Kidney epithelial cell (primary cell): ENCODE results near the gene MATN1. TPM values are rescaled to one million over a fixed set of nuclear protein-coding genes. Genes with fewer than 3 reads are reported as not detected.
"Not testable (repeated sequence)": the region's sequence is repeated elsewhere in the genome, so short reads cannot be mapped to it uniquely, and the experiment has no call there.

Experiments
- DNase-seq: peaks from one replicate; pipeline ENCODE4 v3.0.0-alpha.2; 2010; ENCODE audit warnings: low read depth
- H3K27me3 ChIP-seq: 2 replicates; pipeline ENCODE4 v1.6.0; 2011; ENCODE audit warnings: low read length; ENCODE audit not compliant: control insufficient read depth, insufficient read depth
- H3K36me3 ChIP-seq: 2 replicates; pipeline ENCODE4 v1.5.1; 2011; ENCODE audit warnings: low read length; ENCODE audit not compliant: control insufficient read depth, insufficient read depth
- H3K4me3 ChIP-seq: 2 replicates; pipeline ENCODE4 v1.5.1; 2011; ENCODE audit warnings: low read depth, mild to moderate bottlenecking, control low read depth, low read length
- total RNA-seq: library from RNA; depleted of rRNA; stranded (reverse); fragments of >200 nt; gene quantifications from 2 replicates; pipeline ENCODE4 v1.2.3, GENCODE V29; 2015
- TF ChIP-seq, protein P1 (sequence below): IDR thresholded peaks from 2 replicates; pipeline ENCODE4 v1.5.1; 2011; ENCODE audit warnings: mild to moderate bottlenecking, moderate library complexity, low read length, control low read depth, inconsistent platforms; ENCODE audit not compliant: insufficient read depth, poor library complexity, severe bottlenecking

MATN1 gene, protein sequence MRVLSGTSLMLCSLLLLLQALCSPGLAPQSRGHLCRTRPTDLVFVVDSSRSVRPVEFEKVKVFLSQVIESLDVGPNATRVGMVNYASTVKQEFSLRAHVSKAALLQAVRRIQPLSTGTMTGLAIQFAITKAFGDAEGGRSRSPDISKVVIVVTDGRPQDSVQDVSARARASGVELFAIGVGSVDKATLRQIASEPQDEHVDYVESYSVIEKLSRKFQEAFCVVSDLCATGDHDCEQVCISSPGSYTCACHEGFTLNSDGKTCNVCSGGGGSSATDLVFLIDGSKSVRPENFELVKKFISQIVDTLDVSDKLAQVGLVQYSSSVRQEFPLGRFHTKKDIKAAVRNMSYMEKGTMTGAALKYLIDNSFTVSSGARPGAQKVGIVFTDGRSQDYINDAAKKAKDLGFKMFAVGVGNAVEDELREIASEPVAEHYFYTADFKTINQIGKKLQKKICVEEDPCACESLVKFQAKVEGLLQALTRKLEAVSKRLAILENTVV
- total RNA-seq, result 0.04 TPM in 1 of 2 replicates, not detected in the other

DNA sequence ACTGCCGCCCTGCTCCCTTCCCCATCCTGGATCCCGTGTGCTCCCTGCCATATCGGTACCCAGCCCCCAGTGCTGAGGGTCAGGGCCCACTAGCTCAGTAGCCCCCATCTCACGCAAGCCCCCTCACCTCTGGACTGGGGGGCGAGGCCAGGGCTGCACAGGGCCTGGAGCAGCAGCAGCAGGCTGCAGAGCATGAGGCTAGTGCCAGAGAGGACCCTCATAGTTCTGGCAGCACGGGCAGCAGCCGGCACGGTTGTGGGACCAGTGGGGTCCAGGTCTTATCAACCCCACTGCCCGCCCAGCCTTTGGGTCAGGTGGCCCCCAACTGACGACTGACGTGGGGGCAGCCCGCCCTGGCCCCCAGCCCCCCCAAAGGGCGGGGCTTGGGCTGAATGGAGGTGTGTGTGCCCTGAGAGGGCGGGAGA is at the start of gene MATN1:
Gene MATN1, minus strand, starts transcription at position 255 of the 425 bp plus-strand sequence. Its CDS starts 34 bp downstream, at position 221.
- TF ChIP-seq, protein P1, sequence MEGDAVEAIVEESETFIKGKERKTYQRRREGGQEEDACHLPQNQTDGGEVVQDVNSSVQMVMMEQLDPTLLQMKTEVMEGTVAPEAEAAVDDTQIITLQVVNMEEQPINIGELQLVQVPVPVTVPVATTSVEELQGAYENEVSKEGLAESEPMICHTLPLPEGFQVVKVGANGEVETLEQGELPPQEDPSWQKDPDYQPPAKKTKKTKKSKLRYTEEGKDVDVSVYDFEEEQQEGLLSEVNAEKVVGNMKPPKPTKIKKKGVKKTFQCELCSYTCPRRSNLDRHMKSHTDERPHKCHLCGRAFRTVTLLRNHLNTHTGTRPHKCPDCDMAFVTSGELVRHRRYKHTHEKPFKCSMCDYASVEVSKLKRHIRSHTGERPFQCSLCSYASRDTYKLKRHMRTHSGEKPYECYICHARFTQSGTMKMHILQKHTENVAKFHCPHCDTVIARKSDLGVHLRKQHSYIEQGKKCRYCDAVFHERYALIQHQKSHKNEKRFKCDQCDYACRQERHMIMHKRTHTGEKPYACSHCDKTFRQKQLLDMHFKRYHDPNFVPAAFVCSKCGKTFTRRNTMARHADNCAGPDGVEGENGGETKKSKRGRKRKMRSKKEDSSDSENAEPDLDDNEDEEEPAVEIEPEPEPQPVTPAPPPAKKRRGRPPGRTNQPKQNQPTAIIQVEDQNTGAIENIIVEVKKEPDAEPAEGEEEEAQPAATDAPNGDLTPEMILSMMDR, result no peak
- DNase-seq, result no peak
- H3K4me3 ChIP-seq, result no peak within 1 kb of the TSS
- H3K36me3 ChIP-seq, result no peaks in the 10 kb centered on the region
- H3K27me3 ChIP-seq, result no peaks in the 10 kb centered on the region

DNA sequence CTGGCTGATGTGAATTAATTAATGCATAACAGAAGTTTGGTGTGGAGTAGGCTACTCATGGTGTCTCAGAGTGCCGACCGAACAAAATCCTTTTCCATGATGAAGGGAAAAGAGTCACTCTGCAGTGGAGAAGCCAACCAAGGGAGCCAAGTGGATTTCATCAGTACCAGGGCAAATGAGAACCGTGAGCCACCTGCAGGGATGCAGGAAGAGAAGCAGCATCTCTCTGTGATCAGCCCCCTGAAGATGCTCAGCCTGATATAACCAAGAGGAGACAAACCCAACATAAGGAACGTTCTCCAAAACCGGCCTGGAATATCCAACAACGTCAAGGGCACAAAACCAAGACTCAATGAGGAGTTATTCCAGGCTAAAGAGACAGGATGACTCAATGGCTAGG is 47.6 kb upstream of the MATN1 start:
- Histone ChIP-seq H3K36me3 (no peaks in the 10 kb centered on the region), H3K27me3 (no peaks in the 10 kb centered on the region), H3K4me3 (no peak overlapping the region)
- TF ChIP-seq, protein P1, result no peak
- DNase-seq, result no peak

DNA sequence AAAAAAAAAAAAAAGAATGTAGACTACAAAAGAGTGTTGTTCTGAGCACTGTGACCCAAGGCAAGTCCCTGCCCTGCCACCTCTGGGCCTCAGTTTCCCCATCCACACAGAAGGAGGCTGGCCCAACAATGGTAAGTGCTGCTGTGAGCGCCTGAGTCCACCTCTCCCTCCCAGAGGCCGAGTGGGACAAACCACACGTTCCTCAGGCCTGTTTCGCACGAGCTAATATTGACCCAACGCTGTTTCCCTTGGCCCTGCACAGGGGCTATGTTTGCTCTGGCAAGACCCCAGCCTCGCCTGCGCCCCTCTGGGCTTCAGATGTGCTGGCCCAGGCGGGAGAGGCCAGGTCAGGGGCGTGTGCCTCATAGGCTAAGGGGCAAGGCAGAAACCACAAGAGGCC is 46.8 kb upstream of the MATN1 start:
- no peak for DNase-seq
- TF ChIP-seq, protein P1, result no peak
- no peaks in the 10 kb centered on the region for H3K36me3 ChIP-seq
- no peak overlapping the region for H3K4me3 ChIP-seq
- no peaks in the 10 kb centered on the region for H3K27me3 ChIP-seq

DNA sequence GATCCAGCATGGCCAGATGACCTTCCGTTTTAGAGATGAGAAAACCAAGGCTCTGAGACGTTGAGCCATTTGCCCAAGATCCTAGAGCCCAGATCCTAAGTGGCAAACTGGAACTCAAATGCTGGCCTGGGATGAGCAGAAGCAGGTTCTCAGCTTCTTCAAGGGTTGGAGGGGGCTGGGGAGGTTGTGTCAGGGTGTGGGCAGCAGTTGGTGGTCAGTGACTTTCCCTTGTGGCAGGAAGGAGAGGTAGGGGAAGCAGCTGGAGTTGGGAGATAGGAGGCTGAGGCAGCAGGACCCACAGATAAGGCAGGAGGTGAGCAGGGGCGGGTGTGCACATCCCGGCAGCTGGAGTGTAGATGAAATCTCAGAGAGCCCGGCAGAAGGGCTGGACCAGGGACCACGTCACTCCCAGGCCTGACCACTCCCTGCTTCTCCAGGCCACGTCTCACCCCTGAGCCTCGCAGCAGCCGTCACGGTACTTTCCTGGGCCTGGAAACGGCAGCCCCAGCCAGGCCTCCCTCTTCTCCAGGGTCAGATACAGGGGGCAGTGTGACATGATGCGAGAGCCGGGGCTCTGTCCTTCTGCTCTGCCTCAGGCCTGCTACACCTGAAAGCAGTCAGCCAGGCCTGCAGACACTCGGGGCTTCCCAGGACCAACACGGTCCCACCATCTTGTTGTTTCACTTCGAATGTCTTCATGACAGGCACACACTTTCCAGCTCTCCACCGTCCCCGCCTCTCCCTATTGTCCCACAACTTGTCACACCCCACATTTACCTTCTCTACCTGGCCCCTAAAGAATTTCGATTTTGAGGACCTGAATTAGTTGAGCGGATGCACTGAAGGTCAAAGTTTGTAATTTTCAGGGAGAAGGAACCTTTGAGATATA is 45.7 kb upstream of the MATN1 start:
- TF ChIP-seq, protein P1, result no peak
- Histone ChIP-seq H3K36me3 (no peaks in the 10 kb centered on the region), H3K27me3 (no peaks in the 10 kb centered on the region), H3K4me3 (no peak overlapping the region)
- DNase-seq, result no peak

DNA sequence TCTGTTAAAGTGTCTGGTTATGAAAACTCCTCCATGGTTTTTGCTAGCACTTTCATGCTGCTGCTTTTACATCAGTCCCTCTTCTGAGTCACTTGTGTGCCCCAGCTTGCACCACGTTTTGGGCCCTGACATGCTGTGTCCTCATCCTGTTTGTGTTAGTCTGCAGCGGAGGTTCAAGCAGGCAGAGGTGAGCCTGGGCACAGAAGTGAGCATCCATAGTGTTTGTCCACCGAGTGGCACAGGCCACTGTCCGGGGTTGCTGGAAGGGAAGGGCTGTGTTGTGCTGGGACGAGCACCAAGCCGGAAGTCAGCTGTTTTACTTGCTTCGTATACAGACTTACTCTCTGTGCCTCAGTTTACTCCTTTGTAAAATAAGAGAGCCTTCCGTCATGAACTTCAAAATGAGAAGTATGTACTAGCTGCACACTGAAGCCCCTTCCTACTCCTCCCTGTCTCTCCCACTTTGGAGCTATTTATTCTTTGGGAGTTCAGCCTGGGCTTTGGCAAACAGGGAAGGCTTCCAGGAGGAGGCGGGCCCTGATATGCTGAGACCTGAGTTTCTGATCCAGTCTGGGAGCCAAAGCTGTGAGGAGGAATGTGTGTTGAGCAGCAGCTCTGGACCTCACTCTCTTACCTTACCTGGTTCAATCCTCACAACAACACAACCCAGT is 44.9 kb upstream of the MATN1 start:
- Histone ChIP-seq H3K4me3 (no peak overlapping the region), H3K36me3 (no peaks in the 10 kb centered on the region)
- TF ChIP-seq, protein P1, result no peak

DNA sequence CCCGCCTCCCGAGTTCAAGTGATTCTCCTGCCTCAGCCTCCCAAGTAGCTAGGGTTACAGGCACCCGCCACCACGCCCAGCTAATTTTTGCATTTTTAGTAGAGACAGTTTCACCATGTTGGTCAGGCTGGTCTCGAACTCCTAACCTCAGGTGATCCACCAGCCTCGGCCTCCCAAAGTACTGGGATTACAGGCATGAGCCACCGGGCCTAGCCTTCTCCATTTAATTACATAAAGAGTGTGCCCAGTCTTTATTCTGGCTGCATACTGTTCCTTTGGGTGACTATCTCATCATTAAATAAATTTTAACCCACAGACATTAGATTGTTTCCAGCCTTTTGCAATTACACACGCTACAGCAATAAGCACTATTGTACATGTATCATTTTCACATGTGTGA is 43.6 kb upstream of the MATN1 start:
- H3K4me3 ChIP-seq, H3K36me3 ChIP-seq, DNase-seq, H3K27me3 ChIP-seq: not testable (repeated sequence)

More for the DNA sequence above, 44.9 kb upstream of the MATN1 start:
- H3K27me3 ChIP-seq, result no peaks in the 10 kb centered on the region
- no peak for DNase-seq
